HG03025 (cell line): ENCODE results near the gene MAP7.
A peak's percentile ranks its signal among the peaks of the same experiment; 100 is the strongest.

ENCODE experiments used
- ATAC-seq: cut with Tn5 transposase; IDR thresholded peaks from one replicate; pipeline ENCODE4 v1.9.1; 2021; ENCODE audit warnings: mild to moderate bottlenecking, moderate library complexity; ENCODE audit not compliant: unreplicated experiment, low FRiP score

The MAP7 gene

DNA sequence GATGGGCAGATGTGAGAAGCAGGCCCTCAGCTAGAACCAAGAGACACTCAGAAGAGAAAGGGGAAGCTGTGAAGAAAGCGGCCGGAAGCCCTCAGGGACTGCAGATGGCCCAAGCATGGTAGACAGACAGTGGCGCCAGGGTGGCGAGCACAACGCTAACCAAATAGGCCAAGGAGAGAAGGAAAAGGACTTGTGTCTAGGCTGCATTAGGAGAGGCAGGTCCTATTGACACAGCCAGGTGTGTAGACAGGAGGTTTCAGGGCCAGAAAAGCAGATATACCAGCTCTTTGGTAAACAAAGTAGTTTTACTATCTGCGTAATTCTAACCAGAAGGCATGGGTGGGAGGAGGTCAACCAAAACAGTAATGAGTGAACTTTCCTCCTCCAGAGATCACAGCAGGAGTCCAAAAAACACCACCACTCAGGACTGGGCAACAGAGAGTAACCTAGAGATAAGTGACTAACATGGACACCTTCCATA is 15.8 kb upstream of the MAP7 start:
- no peak for ATAC-seq

DNA sequence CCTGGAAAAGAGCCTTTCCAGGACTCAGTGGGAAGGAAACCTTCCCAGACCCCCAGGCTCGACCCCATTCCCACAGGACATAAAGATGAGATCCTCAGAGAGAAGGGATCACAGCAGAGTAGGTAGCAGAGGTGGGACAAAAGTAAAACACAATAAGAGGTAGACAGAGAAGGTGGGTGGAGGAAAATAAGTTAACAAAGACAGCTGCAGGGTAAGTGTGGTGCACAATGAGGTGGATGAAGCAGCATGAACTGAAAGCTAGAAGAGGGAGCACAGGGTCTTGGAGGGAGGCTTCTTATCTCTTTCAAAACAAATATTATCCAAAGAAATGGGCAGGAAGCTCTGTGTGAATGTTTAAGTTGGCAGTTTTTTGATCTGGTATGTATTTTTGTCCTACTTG is 14.0 kb upstream of the MAP7 start:
- ATAC-seq: no peak

DNA sequence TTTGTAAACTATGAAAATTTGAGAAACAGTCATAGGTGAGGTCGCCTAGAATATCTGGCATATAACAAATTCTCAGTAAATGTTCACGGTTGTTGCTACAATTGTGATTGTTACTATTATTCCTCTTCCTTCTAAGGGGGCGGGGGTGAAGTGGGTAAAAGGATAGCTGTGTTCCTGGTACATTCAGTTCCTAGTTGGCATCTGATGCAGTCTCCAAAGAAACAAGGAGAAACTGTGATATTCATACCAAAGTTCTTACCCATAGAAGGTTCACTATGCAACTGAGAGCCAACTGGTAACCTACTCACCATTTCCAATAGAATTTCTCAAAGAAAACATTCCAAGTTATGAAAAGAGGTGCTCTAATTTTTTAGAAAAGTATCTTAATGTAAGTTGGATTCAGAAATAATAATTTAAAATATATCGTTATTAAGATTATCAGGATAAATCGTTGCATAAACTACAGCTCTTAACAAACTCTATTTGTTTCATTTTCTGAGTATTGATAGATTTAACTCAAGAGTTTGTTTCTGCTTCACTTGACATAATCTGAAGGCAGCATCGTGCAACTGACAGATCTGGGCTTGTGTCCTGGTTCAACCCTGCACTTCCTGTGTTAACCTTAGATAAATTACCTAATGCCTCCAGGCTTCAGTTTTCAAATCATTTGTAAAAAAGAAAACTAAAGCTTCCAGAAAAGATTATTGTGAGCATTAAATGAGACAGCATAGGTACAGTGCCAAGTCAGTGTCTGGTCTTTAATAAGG is 13.3 kb upstream of the MAP7 start:
- no peak for ATAC-seq

DNA sequence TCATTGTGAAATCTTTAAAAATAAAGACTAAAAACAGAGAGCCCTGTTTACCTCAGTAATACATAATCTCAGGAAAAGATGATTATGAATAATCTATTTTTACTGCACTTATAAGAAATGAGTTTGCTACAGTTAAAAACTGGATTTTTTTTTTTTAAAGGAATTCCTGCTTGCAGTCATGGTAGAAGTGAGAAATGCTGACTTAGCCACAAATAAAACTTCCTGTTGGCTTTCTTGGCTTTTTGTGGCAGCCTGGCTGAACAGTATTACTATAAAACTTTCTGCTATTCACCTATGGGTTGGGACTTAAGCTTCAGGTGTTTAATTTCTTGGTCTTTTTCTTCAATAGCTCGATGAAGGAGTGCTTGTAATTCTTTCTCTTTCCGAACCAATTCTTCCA is 12.0 kb upstream of the MAP7 start:
- no peak for ATAC-seq

DNA sequence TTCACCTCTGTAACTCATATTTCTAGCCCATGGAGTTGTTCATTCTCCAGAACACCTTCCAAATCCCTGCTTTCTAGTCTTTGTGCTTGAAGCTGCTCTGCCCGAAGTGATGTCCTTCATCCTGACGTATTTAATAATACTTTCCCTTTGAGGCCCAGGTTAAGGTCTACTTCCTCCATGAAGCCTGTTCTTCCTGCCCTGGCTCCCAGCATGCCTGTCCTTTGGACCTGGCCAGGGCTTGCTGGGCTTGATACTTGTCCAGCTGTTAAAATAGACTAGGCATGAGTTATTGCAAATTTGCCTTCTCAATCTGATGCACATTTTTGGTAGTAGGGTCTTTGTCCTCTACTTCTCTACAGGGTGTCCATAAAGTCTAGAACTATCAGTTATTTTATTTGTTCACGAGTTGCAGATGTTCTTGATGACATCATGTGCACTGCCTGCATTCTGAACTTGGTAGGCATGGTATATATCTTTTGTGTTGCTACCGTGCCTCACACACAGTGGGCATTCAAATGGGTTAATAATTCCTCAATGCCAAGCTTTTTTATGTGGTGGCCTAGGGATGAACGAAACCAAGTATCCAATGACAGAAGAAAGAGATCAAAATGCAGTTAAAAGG is 3.1 kb upstream of the MAP7 start:
- no peak for ATAC-seq

DNA sequence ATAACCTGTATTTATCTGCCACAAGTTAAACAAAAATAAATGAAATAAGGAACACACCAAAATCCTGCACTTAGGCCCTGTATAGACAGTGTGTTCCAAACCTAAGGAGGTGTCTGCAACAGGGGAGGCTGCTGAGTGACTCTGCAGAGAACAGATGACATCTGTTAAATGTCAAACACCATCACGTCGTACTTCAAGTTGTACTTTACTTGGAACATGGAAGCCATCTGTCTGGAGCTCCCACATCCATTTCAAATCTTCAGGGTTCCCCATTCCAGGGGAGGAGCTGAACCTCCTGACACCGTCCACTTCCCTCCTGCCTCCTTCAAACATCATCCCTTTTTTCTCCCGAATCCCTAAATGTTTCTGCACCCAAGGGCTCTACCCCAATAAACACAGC is 1.8 kb upstream of the MAP7 start:
- no peak for ATAC-seq

DNA sequence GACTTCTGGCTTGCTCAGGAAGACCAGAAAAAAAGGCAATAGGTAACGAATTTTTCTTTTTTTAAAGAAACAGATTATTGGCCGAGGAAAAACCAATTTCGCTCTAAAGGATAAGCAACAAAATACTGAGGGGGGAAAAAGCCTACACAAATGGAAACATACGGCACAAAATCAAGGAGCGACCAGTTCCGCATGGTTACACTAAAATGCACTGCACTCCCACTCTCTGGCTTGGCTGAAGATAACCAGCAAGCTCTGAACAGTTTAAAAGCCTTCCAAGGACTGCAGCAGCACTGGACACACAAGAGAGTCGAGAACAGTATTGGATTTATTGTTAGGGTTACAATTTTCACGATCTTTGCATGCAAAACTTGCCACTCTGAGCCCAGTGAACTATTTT is 881 bp upstream of the MAP7 start:
- ATAC-seq: no peak

DNA sequence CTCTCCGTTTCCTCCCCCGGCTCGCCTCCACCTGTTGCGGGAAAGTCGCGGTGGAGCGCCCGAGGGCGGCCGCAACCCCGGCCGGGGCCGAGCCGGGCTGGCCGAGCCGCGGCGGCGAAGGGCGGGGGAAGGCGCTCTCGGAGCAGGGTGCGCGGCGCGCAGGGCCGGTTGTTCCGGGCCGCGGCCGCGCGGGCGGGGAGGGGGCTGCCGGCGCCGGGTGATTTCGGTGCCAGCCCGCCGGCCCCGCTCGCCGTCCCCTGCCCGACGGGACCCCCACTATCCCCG is 235 bp downstream of the MAP7 start:
- peak; percentile 67 for ATAC-seq

DNA sequence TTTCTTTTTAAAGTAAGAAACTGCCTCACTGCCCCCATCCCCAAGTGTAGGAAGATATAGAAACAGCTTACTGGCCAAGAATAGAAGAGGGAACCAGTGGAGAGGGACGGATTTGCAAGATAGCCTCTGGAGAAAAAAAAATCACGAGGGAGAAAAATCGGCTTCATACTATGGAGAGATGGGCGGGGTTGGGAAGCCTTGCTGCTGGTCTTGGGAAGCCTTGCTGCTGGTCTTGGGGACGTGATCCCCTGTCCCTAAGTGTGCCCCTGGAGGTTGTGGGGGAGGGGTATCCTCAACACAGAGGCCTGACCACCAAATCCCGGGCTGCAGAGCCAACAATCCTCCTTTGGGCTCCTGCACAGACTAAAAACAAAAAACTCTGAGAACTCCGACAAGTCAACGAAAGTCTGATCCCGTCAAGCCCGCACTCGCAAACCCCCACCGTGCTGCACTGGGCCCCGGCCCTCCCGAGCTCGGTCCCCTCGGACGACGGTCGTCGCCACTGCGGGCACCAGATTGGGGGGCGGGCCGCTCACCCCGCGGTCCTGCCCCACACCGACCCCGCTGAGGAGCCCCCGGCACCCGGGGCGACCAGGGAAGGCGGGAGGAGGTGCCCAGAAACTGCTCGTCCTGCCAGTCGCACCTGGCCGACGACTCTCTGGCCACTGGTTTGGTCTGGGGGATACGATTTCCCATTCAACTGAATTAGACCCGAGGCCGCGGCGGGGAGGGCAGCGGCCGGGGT is 750 bp downstream of the MAP7 start:
- peak; percentile 9 for ATAC-seq

DNA sequence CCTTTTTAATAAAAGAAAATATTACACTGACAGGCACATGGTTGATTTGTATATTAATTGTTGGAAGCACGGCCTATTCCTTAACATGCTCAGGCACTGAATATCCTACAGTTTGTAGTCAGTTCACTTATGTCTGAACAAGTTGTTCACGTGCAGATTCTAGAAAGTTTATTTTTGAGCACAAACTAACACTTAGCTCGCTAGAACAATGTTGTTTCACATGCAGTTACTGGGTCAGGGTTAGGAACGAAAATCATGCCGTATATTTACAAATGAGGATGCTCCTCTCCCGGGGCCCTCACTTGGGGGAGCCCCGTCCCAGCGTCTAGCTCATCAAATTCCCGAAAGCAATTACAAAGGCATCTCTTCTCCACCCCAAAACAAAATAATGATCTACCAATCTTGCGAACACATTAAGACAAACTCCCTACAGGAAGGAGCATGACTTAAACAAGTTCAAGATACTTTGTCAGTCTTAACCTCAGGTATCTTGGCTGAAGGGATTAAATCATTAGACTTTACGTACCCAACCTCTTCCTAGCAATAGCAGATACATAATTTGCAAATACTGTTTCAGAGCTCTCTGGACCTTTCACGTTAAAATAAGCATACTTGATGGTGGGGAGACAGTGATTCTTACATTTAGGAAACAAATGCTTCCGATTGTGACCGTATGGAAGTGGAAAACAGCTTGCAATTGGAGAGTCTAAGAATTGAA is 1.5 kb downstream of the MAP7 start:
- ATAC-seq: no peak

DNA sequence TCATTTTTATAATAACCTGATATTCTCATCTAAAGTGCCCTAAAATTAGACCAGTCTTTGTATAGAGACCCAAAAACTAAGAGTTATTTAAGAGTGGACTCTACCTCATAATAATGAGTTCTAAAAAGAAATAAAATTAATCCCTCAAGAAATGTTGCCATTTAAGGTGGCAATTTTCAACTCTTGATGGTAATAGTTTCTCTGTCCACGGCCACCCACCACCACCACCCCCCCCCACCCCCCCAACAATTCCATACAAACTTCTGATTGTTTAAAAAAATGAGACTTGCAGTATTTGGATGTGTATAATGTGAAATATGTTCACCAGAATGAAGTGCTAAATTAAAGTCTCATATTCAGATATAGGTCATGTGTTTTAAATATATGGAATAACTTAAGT is 2.4 kb downstream of the MAP7 start:
- ATAC-seq: no peak

DNA sequence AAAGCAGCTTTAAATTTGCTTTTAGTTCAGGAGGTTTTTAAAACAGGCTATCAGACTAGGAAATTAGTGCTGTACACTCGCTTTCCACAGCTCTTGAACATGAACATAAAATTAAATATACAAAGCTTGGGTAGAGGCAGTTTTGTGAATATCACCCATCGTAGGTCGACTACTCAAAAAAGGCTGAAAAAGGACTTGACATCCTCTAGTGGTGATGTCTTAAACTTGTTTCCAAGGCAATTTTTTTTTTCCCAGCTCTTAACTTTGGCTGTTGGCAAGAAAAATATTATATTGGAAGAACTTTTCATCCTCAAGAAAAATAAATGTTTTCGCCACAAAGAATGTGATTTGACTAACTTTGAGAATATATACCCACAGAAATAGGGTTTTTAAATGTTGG is 2.9 kb downstream of the MAP7 start:
- ATAC-seq: no peak

DNA sequence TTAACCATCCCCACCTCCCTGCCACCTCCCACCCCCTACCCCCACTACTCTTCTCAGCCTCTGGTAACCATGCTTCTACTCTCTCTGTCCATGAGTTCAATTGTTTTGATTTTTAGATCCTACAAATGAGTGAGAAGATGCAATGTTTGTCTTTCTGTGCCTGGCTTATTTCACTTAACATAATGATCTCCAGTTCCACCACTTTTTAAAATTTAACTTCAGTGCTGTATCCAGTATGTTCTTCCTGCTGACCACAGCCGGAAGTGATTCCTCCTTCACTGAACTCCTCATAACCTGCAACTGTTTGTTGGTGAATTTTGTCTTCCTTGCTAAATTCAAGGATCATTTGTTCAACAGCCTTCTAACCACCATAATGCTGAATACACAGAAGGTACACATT is 3.9 kb downstream of the MAP7 start:
- ATAC-seq: no peak

DNA sequence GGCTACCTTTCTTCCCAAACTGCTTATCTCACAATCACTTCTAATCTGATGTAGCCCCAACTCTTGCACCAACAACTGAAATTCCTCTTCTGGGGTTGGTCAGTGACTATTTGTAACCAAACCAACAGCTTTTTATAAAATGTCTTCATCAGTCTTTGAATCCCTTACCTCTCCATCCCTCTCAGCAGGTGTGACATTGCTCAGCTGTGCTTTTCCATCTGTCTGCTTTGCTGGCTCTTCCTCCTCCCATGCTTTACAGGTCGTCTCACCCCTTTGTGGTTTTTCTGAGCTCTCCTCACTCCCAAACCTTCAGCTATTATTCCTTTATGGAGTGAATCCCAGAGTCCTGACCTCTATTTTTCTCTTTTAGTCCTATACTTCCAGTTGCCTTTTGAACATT is 5.9 kb downstream of the MAP7 start:
- ATAC-seq: no peak

DNA sequence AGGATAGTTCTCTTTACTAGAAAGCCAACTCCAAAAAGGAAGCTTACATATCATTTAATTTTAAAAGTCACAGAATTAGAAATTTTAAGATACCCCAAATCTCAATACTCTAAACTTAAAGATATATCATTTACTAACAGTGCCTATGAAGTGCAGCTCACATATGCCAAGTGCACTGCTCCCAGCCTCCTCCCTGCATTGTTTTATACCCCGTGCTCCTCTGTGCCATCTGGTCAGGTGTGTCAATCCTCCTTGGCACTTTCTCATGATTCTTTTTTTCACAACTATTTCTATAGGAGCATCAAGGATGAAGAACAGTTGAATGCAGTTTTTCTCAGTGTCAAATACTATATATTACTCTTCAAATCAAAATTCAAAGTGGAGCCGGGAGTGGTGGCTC is 8.8 kb downstream of the MAP7 start:
- no peak for ATAC-seq

DNA sequence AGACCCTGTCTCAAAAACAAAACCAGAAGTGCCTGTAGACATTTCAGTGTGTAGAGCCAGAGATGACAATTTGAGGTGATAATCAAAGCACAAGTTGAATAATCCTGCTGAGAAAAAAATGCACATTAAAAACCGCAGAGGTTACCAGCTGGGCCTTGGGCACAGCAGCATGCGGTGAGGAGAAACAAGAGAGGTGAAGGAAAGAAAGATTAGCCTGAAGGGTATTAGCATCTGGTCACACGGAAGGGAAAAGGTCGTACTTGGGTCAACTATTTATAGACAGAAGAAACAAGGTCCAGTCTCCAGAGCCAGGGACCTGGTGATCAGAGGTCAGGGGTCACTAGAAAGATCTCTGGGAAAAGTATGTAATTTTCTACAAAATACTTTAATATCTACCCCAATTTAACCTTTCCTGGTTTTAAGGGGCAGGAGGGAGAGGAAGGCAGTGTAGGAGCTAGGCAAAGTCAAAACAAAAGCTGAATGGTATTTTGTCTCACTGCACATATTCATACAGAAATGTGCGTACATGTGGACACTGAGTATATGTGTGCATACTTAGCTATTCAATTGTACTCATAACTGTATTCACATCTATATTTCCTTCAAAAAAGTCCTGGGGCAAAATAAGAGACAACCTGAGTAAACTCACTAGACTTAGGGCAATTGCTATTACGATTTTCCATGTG is 10.1 kb downstream of the MAP7 start:
- no peak for ATAC-seq

DNA sequence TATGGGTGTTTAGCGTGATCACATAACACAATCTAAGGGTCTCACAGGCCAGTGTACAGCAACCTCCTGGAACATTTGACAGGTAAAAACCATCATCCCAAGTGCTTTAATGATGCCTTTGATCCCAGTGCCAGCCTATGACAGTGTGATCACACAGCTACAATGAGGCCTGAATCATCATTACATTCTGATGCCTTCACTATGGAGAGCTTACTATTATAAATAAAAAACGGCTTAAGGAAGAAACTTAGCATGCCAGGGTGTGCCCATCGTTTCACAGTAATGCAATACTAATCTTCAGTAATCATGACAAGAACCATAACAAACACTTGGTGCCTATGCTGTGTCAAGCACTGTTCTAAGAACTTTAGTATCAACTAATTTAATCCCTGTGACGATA is 11.4 kb downstream of the MAP7 start:
- no peak for ATAC-seq

DNA sequence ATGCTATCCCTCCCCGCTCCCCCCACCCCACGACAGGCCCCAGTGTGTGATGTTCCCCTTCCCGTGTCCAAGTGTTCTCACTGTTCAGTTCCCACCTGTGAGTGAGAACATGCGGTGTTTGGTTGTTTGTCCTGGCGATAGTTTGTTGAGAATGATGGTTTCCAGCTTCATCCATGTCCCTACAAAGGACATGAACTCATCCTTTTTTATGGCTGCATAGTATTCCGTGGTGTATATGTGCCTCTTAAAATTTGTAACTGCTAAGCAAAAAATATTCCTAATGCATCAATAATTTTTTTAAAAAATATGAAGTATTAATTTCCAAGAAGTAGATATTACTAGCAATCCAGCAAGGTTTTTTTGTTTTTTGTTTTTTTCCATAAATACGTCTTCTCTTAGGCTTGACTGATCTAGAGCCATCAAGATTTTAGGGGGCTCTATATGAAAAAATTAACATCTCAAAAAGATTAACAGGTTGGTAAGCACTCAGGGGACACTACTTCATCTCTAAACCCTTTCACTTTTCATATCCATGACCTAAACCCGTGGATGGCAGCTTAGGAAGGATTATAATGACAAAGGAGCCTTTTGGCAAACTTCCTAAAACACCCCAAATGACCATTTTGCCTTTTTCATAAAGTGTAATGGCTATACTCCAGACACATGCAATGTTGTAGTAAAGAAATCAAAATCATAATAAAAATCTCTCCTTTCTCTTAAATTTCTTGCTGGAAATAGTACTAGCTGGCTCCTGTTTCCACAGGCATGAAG is 14.2 kb downstream of the MAP7 start:
- no peak for ATAC-seq

DNA sequence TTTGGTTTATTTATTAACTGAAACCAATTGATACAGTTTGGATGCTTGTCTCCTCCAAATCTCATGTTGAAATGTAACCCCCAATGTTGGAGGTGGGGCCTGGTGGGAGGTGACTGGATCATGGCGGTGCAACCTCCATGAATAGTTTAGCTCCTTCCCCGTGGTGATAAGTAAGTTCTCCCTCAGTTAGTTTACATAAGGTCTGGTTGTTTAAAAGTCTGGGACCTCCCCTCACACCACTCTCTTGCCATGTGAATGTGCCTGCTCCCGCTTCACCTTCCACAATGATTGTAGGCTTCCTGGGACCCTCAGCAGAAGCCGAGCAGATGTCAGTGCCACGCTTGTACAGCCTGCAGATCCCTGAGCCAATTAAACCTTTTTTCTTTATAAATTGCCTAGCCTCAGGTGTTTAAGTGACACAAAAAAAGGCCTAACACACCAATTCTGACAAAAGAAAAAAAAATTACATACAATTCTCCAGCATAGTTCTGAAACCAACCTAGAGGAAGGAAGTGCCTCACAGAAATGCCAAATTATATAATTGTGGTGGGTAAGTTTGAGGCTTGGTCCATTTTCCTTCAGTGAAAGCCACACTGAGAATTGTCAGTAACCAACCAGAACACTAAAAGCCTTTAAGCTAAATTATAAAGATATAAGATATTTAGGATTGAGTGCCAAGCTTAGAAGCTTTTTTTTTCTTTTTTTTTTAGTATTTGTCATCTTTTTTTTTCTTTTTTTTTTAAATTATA is 15.0 kb downstream of the MAP7 start:
- ATAC-seq: no peak
